Measurements from ENCODE around the gene UCK2. TPM values are rescaled to one million over a fixed set of nuclear protein-coding genes. Genes with fewer than 3 reads are reported as not detected.

Gene UCK2
- total RNA-seq, 4 donors from 2014 or later, result 40.3 to 47.8 (median 42.2) TPM

DNA sequence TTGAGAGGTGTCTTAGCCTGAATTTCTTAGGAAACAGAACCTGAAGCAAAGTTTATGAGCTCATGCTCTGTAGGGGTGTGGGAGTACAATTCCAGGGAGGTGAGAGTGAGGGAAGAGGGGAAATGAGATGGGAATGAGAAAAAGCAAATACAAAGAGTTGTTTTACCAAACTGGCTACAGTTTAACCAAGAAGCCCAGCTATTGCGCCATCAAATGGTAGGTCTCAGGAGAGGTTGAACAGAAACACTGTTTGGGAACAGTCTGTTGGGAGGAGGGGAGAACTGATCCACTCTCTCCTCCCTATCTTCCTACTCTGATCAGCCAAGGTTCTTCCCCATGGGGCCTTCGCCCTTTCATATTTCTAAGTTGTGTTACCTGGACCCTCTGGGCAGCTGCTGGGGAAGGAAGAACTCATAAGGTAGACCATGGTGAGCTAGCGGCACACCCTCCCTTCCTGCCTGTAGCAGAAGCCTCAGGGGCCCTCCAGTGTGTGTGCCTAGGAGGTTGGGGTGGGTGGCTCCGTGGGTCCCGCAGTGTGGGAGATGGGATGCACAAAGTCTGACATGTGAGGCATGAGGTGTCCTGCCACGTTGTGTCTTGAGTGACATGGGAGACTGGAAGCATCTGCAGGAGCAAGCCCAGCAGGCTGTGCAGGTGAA, 120.5 kb downstream of the UCK2 start:
- TF ChIP-seq, protein P1, sequence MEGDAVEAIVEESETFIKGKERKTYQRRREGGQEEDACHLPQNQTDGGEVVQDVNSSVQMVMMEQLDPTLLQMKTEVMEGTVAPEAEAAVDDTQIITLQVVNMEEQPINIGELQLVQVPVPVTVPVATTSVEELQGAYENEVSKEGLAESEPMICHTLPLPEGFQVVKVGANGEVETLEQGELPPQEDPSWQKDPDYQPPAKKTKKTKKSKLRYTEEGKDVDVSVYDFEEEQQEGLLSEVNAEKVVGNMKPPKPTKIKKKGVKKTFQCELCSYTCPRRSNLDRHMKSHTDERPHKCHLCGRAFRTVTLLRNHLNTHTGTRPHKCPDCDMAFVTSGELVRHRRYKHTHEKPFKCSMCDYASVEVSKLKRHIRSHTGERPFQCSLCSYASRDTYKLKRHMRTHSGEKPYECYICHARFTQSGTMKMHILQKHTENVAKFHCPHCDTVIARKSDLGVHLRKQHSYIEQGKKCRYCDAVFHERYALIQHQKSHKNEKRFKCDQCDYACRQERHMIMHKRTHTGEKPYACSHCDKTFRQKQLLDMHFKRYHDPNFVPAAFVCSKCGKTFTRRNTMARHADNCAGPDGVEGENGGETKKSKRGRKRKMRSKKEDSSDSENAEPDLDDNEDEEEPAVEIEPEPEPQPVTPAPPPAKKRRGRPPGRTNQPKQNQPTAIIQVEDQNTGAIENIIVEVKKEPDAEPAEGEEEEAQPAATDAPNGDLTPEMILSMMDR (IDR thresholded peaks at IDR 0.05), result no peak
- TF ChIP-seq POLR2A (IDR thresholded peaks at IDR 0.05), result no peak
- intact Hi-C loops (cut with DNase I; ENCODE audit: low total_unique reads), result no loop called here
- no peak overlapping the region for H3K4me3 ChIP-seq (ENCODE audit: low read depth, poor library complexity, severe bottlenecking)
- WGBS, 2 donors, result 88 to 91% methylated on average over 6 of the region's 6 CpGs
- no peak for DNase-seq (ENCODE audit: low spot score in 2 of 2)

DNA sequence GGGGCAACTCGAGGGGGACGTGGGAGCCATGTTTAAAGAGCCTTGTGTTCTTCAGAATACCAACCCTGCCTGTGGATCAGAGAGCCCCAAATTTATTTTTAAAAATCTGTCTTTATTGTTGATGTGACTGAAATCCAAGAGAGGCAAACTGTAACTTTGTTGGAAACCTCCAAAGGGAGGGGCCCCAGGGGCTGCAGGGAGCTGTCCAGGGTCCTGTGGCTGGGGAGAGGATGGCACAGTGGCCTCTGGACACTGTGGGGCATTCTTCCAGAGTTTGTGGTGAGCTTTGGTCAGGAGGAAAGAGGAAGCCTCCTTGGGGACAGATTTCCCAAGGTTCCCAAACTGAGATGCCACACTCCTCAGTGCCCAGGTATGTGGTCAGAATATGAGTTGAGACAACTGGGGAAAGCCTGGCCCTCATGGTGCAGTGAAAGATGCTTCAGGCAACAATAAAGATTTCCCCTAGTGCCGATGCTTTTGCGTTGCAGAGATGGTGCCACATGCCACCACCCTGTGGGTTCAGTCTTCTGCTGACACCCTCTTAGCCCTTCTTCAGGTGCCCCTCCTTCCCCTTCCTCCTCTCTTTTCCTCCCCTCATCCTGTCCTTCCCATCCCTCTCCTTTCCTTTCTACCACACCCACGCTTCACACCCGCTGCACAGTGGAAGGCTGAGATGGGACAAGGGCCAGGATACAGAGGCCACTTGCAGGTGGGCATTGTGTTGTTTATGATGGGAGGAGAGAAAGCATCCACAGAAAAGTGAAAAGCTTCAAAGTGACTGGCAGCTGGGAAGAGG, 122.1 kb downstream of the UCK2 start:
- no peak overlapping the region for H3K4me3 ChIP-seq (ENCODE audit: low read depth, poor library complexity, severe bottlenecking)
- 51 to 59% methylated on average over 6 of the region's 6 CpGs for whole genome bisulfite sequencing, 2 donors
- no peak for DNase-seq (ENCODE audit: low spot score in 2 of 2)
- intact Hi-C loops (cut with DNase I; ENCODE audit: low total_unique reads), result no loop called here
- TF ChIP-seq, protein P1 (IDR thresholded peaks at IDR 0.05), result no peak
- no peak for TF ChIP-seq POLR2A (IDR thresholded peaks at IDR 0.05)

DNA sequence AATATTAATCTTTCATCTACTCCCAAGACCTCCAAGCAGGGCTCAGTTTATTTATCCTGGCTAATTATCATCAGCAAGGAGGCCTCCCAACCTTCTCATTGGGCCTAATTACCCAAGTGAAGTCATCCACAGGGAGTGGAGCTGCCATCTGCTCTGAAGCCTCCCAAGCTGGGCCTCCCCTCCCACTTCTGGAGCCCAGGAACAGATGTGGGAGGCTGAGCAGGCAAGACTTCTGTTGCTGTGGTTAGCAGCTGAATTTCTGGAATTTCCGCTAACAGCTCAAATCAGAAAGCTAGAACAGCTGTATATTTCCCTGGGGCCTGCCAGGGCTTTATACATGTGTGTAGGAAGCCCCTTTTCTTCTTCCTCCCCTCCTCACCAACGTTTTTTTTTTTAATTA, 127.5 kb downstream of the UCK2 start:
- DNase-seq (ENCODE audit: low spot score in 2 of 2), result no peak
- no peak overlapping the region for H3K4me3 ChIP-seq (ENCODE audit: low read depth, poor library complexity, severe bottlenecking)
- WGBS, 2 donors, result 43 to 45% methylated on average over 2 of the region's 2 CpGs
- intact Hi-C loops (cut with DNase I; ENCODE audit: low total_unique reads), result no loop called here
- TF ChIP-seq, protein P1 (IDR thresholded peaks at IDR 0.05), result no peak
- TF ChIP-seq POLR2A (IDR thresholded peaks at IDR 0.05), result no peak

DNA sequence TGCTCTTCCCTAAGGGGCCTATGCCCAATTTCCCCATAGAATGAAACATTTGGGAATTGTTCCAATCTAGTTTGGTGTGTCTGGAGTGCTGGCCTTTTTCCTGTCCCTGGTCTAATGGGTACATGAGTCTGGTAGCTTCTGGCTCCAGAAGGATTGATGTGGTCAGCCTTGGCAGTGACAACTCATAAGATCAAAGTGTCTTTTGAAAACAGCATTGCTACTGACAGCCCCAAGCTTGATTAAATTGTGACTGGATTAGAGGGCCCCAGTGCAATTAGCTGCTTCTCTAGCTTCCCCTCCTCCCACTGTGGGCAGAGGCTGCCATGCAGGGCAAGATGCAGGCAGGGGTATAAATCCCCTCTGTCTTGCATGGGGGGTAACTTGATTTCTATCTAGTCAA, 130.9 kb downstream of the UCK2 start:
- intact Hi-C loops (cut with DNase I; ENCODE audit: low total_unique reads), result no loop called here
- H3K4me3 ChIP-seq (ENCODE audit: low read depth, poor library complexity, severe bottlenecking), result no peak overlapping the region
- TF ChIP-seq POLR2A (IDR thresholded peaks at IDR 0.05), result no peak
- TF ChIP-seq, protein P1 (IDR thresholded peaks at IDR 0.05), result no peak
- no peak for DNase-seq (ENCODE audit: low spot score in 2 of 2)

DNA sequence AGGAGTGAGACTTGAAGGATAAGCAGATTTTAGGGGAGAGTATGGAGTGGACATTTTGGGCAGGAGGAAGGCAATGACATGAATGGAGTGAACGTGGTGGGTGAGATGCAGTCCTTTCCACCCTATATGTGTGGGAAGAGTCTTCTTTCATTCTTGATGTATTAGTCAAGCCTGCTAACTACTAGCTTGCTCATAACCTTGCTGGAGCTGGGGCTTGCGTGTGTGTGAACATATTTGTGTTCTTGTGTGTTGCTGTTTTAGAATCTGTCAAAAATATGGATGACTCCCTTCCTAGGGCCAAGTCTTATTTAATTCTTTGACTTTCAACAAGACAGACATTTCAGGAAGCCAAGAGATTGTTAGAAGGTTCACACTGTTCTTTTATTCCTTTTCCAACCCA, 132.7 kb downstream of the UCK2 start:
- no peak for TF ChIP-seq POLR2A (IDR thresholded peaks at IDR 0.05)
- TF ChIP-seq, protein P1 (IDR thresholded peaks at IDR 0.05), result no peak
- 48 to 61% methylated on average over 2 of the region's 2 CpGs for WGBS, 2 donors

More for the DNA sequence above, 132.7 kb downstream of the UCK2 start:
- intact Hi-C loops (cut with DNase I; ENCODE audit: low total_unique reads), result no loop called here
- no peak overlapping the region for H3K4me3 ChIP-seq (ENCODE audit: low read depth, poor library complexity, severe bottlenecking)
- DNase-seq (ENCODE audit: low spot score in 2 of 2), result no peak
